Mucosa of rectum (tissue), 2 donors: ENCODE measurements around the gene TBCK.

Experiments
- H3K27ac ChIP-seq, 2 donors: one replicate each; pipeline ENCODE4 v1.7.0; 2013; ENCODE audit warnings: inconsistent platforms in 2 of 2, low read depth in 2 of 2, low read length in 2 of 2
- H3K27me3 ChIP-seq, 2 donors: one replicate each; pipeline ENCODE4 v1.7.0; 2013; ENCODE audit warnings: low read length in 2 of 2; ENCODE audit not compliant: control insufficient read depth in 2 of 2, insufficient read depth in 2 of 2
- H3K36me3 ChIP-seq, 2 donors: one replicate each; pipeline ENCODE4 v1.7.0; 2013; ENCODE audit warnings: low read length in 2 of 2; ENCODE audit not compliant: control insufficient read depth in 2 of 2, insufficient read depth in 2 of 2
- H3K4me1 ChIP-seq, 2 donors: one replicate each; pipeline ENCODE4 v1.7.0; 2013; ENCODE audit warnings: low read length in 2 of 2, mild to moderate bottlenecking in 1 of 2; ENCODE audit not compliant: control insufficient read depth in 2 of 2, insufficient read depth in 2 of 2
- H3K4me3 ChIP-seq, 2 donors: one replicate each; pipeline ENCODE4 v1.7.0; 2013; ENCODE audit warnings: low read length in 2 of 2
- H3K9ac ChIP-seq, 2 donors: one replicate each; pipeline ENCODE4 v1.7.0; 2013; ENCODE audit warnings: low read length in 2 of 2, low read depth in 1 of 2, mild to moderate bottlenecking in 1 of 2
- H3K9me3 ChIP-seq, 2 donors: one replicate each; pipeline ENCODE4 v1.7.0; 2013; ENCODE audit warnings: low read length in 2 of 2; ENCODE audit not compliant: control insufficient read depth in 2 of 2
- donor health status: healthy.
- donor health status: Normal muscosa, but diverticular disease.

TBCK gene

DNA sequence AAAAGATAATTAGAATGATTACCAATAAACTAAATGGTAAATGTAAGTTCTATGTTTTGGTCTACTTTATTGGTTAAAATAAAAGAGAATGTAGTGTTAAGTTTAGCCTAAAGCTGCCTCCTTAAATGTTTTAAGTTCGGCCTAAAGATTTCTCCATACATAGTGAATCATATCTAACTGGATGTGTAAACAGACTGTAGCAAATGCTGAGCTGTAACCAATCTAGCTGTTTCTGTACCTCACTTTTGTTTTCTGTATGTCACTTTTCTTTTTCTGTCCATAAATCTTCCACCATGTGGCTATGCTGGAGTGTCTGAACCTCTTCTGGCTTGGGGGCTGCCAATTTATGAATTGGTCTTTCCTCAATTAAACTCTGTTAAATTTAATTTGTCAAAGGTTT lies 121.2 kb downstream of the TBCK start:
- H3K4me3 ChIP-seq: no peak overlapping the region
- H3K9me3 ChIP-seq: no peaks in the 10 kb centered on the region
- peaks cover 6 to 12% of the 10 kb centered on the region in 2 donors for H3K36me3 ChIP-seq
- no peak overlapping the region for H3K9ac ChIP-seq
- H3K4me1 ChIP-seq: no peaks in the 10 kb centered on the region
- no peaks in the 10 kb centered on the region for H3K27me3 ChIP-seq
- no peak overlapping the region for H3K27ac ChIP-seq

DNA sequence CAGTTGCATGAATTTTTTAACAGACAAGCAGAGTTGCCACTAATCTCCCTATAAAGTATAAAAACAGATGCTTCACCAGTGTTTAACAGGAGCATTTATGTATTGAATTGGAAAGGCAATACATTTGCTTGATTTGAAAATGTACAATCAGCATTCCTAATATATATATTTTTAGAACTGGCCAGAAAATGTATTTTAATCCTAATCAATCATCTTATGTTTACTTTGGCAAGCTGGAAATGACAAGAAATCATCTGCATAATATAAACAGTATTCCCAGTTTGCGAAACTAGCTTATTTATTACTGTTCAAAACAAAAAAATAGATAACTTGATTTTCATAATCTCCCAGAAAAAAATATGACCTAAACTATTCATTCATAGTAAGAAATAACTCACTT lies 123.9 kb downstream of the TBCK start:
- no peaks in the 10 kb centered on the region for H3K4me1 ChIP-seq
- peaks cover 6 to 12% of the 10 kb centered on the region in 2 donors for H3K36me3 ChIP-seq
- H3K9ac ChIP-seq: no peak overlapping the region
- no peaks in the 10 kb centered on the region for H3K27me3 ChIP-seq
- H3K4me3 ChIP-seq: no peak overlapping the region
- H3K9me3 ChIP-seq: no peaks in the 10 kb centered on the region
- H3K27ac ChIP-seq: no peak overlapping the region

DNA sequence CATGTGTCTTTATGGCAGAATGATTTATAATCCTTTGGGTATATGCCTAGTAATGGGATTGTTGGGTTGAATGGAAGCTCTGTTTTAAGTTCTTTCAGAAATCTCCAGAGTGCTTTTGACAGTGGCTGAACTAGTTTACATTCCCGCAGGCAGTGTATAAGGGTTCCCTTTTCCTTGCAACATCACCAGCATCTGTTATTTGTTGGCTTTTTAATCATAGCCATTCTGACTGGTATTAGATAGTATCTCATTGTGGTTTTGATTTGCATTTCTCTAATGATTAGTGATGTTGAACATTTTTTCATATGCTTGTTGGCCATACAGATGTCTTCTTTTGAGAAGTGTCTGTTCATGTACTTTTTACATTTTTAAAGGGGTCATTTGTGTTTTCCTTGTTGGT lies 129.8 kb downstream of the TBCK start:
- no peak overlapping the region for H3K4me3 ChIP-seq
- no peak overlapping the region for H3K27ac ChIP-seq
- no peaks in the 10 kb centered on the region for H3K4me1 ChIP-seq
- H3K36me3 ChIP-seq: no peaks in the 10 kb centered on the region
- H3K9ac ChIP-seq: no peak overlapping the region
- no peaks in the 10 kb centered on the region for H3K27me3 ChIP-seq
- H3K9me3 ChIP-seq: no peaks in the 10 kb centered on the region

DNA sequence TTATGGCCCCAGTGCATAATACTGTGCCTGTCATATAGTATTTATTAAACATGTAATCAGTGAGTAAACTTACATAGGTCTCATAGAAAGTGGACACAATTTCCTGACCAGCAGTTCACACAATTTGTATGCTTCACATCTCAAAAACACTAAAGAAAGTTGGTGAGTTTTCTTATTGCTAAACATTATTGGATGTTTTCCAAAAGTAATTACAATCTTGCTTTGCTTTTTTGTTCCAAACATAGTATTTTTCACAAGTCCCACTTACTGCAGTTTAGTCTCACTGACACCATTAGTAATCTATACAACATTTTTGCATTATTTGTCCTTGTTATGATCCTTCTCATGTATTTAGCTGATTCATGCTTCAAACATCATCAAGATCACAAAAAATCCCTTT lies 132.5 kb downstream of the TBCK start:
- no peak overlapping the region for H3K4me3 ChIP-seq
- H3K27ac ChIP-seq: no peak overlapping the region
- no peaks in the 10 kb centered on the region for H3K9me3 ChIP-seq
- H3K4me1 ChIP-seq: no peaks in the 10 kb centered on the region
- no peak overlapping the region for H3K9ac ChIP-seq
- H3K36me3 ChIP-seq: no peaks in the 10 kb centered on the region
- no peaks in the 10 kb centered on the region for H3K27me3 ChIP-seq

DNA sequence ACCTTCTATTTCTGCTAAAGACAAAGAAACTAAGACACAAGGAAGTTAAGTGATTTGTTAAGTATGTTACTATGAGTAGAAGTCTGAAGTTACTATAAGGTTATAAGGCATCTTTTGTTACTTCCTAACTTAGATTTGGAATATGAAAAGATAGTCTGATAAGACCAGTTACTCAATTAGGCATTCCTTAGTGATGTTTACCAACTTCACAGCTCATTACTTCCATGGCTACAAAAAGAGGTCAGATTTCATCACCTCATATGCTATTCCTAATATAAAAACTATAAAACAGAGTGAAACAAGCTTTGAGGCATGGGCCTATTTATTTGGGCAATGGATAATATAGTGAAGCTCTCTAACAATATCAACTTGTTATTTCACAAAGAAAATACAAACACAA lies 143.1 kb downstream of the TBCK start:
- Histone ChIP-seq H3K27ac (no peak overlapping the region), H3K4me1 (no peaks in the 10 kb centered on the region), H3K9ac (no peak overlapping the region), H3K9me3 (no peaks in the 10 kb centered on the region), H3K27me3 (no peaks in the 10 kb centered on the region), H3K4me3 (no peak overlapping the region), H3K36me3 (peaks cover 0 to 4% of the 10 kb centered on the region in 2 donors)

DNA sequence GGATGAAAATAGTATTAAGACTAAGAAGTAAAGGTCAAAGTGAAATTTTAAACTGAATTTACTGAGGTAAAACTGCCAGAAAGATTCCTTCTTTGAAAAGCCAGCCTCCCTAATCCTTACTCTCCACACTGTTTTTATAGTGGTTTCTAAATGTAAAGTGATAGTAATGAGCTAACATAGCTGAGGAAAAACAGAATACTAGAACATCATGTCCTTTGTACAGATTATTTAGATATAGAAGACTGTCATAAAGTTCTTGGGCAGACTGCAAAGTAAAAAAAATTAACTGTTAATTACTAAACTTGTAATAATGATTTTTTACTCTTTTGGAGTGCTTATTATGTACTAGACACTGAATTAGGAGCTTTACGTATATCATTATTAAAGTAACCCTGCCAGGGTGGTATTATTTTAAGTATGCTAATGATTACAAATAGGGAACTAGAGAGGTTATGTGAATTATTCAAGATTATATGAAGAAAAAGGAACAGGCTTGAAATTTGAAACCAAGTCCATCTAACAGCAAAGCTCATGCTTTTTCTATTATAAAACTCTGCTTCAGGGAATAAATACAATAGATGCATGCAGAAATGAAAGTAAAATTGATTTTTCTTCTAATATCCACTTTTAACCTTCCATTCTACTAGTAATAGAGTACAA lies 150.5 kb downstream of the TBCK start:
- no peak overlapping the region for H3K27ac ChIP-seq
- H3K9ac ChIP-seq: no peak overlapping the region
- H3K27me3 ChIP-seq: no peaks in the 10 kb centered on the region
- H3K36me3 ChIP-seq: peaks cover 0 to 10% of the 10 kb centered on the region in 2 donors
- no peaks in the 10 kb centered on the region for H3K9me3 ChIP-seq
- H3K4me3 ChIP-seq: no peak overlapping the region
- no peaks in the 10 kb centered on the region for H3K4me1 ChIP-seq

DNA sequence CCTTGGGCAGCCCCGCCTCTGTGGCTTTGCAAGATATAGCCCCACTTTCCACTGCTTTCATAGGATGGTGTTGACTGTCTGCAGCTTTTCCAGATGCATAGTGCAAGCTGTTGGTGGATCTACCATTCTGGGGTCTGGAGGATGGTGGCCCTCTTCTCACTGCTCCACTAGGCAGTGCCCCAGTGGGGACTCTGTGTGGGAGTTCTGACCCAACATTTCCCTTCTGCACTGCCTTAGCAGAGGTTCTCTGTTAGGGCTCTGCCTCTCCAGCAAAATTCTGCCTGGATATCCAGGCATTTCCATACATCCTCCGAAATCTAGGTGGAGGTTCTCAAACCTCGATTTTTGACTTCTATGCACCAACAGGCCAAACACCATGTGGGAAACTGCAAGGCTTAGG lies 153.7 kb downstream of the TBCK start:
- H3K4me3 ChIP-seq: no peak overlapping the region
- no peak overlapping the region for H3K27ac ChIP-seq
- no peaks in the 10 kb centered on the region for H3K9me3 ChIP-seq
- peaks cover 0 to 6% of the 10 kb centered on the region in 2 donors for H3K36me3 ChIP-seq
- no peak overlapping the region for H3K9ac ChIP-seq
- no peaks in the 10 kb centered on the region for H3K27me3 ChIP-seq
- no peaks in the 10 kb centered on the region for H3K4me1 ChIP-seq

DNA sequence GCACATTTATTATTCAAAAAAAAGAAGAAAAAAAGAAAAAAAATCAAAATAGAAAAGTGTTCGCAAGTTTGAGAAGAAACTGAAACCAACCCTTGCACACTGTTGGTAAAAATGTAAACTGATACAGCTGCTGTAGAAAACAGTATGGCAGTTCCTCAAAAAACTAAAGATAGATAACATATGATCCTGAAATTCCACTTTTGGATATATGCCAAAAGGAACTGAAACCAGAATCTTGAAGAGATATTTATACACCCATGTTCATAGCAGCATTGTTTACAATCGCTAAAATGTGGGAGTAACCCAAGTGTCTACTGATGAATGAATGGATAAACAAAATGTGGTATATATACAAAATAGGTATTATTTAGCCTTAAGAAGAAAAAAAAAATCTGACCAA lies 155.4 kb downstream of the TBCK start:
- Histone ChIP-seq H3K4me1 (no peaks in the 10 kb centered on the region), H3K9me3 (no peaks in the 10 kb centered on the region), H3K27ac (no peak overlapping the region), H3K9ac (no peak overlapping the region), H3K27me3 (no peaks in the 10 kb centered on the region), H3K4me3 (no peak overlapping the region), H3K36me3 (peaks cover 0 to 6% of the 10 kb centered on the region in 2 donors)

DNA sequence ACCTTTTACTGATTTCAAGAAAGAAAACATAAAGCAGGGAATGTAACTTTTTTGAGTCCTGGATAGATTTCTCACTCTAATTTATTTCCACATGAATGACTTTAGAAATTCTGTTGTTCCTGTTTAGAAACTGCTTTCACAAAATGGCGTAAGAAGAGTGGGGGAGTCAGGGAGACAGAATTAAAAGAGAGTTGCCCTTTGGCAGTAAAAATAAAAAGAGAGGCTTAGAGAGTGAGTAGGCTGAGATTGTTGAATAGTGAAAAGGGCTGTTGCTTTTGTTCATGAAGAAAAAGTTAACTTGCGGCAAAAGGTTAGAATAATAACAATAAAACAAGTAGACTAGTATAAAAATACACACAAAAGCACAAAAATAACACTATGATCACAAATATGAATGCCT lies 166.1 kb downstream of the TBCK start:
- peaks cover 0 to 10% of the 10 kb centered on the region in 2 donors for H3K36me3 ChIP-seq

DNA sequence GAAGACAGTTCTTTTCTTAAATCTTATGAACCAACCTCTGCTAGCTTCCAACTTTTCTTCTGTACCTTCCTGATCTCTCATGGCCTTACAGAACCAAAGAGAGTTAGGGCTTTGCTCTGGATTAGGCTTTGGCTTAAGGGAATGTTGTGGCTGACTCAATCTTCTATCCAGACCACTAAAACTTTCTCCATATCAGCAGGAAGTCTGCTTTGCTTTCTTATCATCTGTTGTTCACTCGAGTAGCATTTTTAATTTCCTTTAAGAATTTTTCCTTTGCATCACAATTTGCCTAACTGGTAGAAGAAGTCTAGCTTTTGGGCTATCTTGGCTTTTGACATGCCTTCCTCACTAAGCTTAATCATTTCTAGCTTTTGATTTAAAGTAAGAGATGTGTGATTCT lies 167.0 kb downstream of the TBCK start:
- H3K4me3 ChIP-seq: no peak overlapping the region
- H3K27me3 ChIP-seq: no peaks in the 10 kb centered on the region
- H3K4me1 ChIP-seq: no peaks in the 10 kb centered on the region
- no peaks in the 10 kb centered on the region for H3K9me3 ChIP-seq
- H3K36me3 ChIP-seq: peaks cover 0 to 10% of the 10 kb centered on the region in 2 donors
- H3K27ac ChIP-seq: no peak overlapping the region
- no peak overlapping the region for H3K9ac ChIP-seq

More for the DNA sequence above, 166.1 kb downstream of the TBCK start:
- no peaks in the 10 kb centered on the region for H3K27me3 ChIP-seq
- no peak overlapping the region for H3K4me3 ChIP-seq
- no peaks in the 10 kb centered on the region for H3K4me1 ChIP-seq
- no peak overlapping the region for H3K9ac ChIP-seq
- no peak overlapping the region for H3K27ac ChIP-seq
- no peaks in the 10 kb centered on the region for H3K9me3 ChIP-seq
